Spinal cord (tissue), 10 donors: ENCODE results near the gene ZBTB24. TPM values are rescaled to one million over a fixed set of nuclear protein-coding genes. Genes with fewer than 3 reads are reported as not detected.

Source experiments
- DNase-seq, 6 donors: peaks; one replicate each; pipeline versions ENCODE4 v3.0.0 to v3.0.0-alpha.2; 2013 to 2015; ENCODE audit warnings: low spot score in 6 of 6, low read depth in 4 of 6
- H3K27ac ChIP-seq: one replicate; pipeline ENCODE4 v1.5.1; 2013; ENCODE audit warnings: low read depth, low read length, control low read depth
- H3K27me3 ChIP-seq: one replicate; pipeline ENCODE4 v1.6.1; 2013; ENCODE audit warnings: low read length; ENCODE audit not compliant: control insufficient read depth, insufficient read depth
- H3K36me3 ChIP-seq: one replicate; pipeline ENCODE4 v1.6.1; 2013; ENCODE audit warnings: low read length; ENCODE audit not compliant: control insufficient read depth, insufficient read depth
- H3K4me1 ChIP-seq: one replicate; pipeline ENCODE4 v1.6.1; 2013; ENCODE audit warnings: low read length; ENCODE audit not compliant: control insufficient read depth, insufficient read depth
- H3K4me3 ChIP-seq: one replicate; pipeline ENCODE4 v1.5.1; 2013; ENCODE audit warnings: low read depth, low read length, control low read depth
- H3K9me3 ChIP-seq: one replicate; pipeline ENCODE4 v1.6.1; 2013; ENCODE audit warnings: low read length; ENCODE audit not compliant: control insufficient read depth, insufficient read depth
- whole genome bisulfite sequencing: methylation state at CpG from one replicate; pipeline ENCODE4 v1.1.5; 2013; ENCODE audit warnings: missing lambda C conversion rate; ENCODE audit not compliant: insufficient coverage; 5-methylcytosine and 5-hydroxymethylcytosine counted together
- polyA plus RNA-seq, 2 donors: library from polyadenylated mRNA; unstranded; fragments of 120-200 nt; gene quantifications; one replicate each; pipeline ENCODE4 v1.2.1, GENCODE V29; 2013; ENCODE audit not compliant: insufficient read length in 2 of 2
- total RNA-seq, 2 donors: library from RNA; depleted of rRNA in 1 of 2; stranded (reverse); fragments of 120-200 nt in 1 of 2; fragments of >200 nt in 1 of 2; gene quantifications; one replicate each; pipeline versions ENCODE4 v1.2.3 to v1.2.4, GENCODE V29; 2013 to 2014
- donor health status: healthy.

ZBTB24 gene
- total and polyA plus RNA-seq, 4 donors: 6.5 to 10.7 (median 7.4) TPM

DNA sequence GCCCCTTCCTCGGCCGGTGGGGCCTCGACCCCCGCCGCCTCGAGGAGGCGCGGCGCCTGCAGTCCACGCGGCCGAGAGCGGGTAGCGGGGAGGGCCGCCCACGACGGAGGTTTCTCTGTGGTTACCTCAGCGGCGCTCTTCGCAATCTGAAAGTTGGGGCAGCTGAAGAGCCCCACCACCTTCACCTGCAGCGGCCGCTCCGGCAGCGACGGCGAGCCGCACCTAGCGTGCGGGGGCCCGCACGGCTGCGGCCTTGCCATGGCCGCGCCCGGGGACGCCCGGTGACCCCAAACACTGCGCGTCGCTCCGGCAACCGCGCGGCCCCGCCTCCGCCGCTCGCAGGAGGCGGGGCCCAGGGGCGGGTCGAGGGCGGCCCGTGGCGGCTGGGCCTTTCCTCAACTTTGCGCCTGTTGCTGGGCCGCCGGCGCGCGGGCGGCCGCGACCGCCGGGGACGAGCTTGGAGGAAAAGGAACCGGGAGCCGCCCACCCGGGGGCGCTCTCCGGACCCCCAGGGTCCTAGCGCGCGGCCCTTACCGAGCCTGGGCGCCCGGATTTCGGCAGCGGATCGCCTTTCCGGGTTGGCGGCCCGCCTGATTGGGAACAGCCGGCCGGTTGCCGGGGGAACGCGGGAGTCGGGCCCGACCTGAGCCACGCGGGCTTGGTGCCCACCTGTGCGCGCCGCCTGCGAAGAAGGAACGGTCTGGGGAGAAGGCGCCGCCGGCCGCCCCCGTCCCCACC is 42.5 kb downstream of the ZBTB24 start, which contains the start of the genes PPIL6 and SMPD2:
Gene PPIL6, minus strand, starts transcription at position 298 of the 738 bp plus-strand sequence. Its CDS starts 38 bp downstream, at position 260.
Gene SMPD2, plus strand, starts transcription at position 394 of the 738 bp plus-strand sequence. CDS start 398 bp downstream, outside the sequence.
- no peaks in the 10 kb centered on the region for H3K9me3 ChIP-seq
- H3K4me1 ChIP-seq: peaks cover 18% of the 10 kb centered on the region
- H3K27me3 ChIP-seq: no peaks in the 10 kb centered on the region
- peak in 5 of 6 donors; percentile 77 to 96 (median 86) for DNase-seq
- H3K27ac ChIP-seq: peak within 1 kb of the TSS; percentile 62
- peaks cover 27% of the 10 kb centered on the region for H3K36me3 ChIP-seq
- 0% methylated on average over 102 of the region's 102 CpGs for WGBS
- peak within 1 kb of the TSS; percentile 81 for H3K4me3 ChIP-seq

DNA sequence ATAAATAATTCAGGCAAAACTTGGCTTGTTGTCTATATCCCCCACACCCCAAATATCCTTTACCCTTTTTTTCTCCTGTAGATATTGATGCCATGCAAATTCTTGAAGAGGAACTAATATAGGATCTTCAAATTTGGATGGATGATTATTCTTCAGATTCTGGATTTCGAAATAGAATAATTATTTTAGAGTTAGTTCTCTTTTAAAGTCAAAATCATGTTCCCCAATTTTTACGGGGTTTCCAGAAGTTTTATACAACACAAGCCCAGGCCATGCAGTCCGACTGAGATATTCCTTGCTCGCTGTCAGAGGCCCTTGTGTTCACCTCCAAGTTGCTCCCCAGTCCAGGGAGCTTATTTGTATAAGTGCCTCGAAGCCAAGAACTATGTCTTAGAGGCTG is 47.0 kb downstream of the ZBTB24 start:
- no peaks in the 10 kb centered on the region for H3K9me3 ChIP-seq
- peaks cover 6% of the 10 kb centered on the region for H3K4me1 ChIP-seq
- H3K27me3 ChIP-seq: no peaks in the 10 kb centered on the region
- H3K36me3 ChIP-seq: no peaks in the 10 kb centered on the region
- H3K27ac ChIP-seq: no peak overlapping the region
- 80% methylated on average over 1 of the region's 5 CpGs for WGBS
- no peak for DNase-seq
- H3K4me3 ChIP-seq: no peak overlapping the region

GRCh38 chr6:109434456-109434855 is 48.6 kb downstream of the ZBTB24 start:
- Histone ChIP-seq H3K36me3 (no peaks in the 10 kb centered on the region), H3K9me3 (no peaks in the 10 kb centered on the region), H3K4me1 (peaks cover 3% of the 10 kb centered on the region), H3K27ac (no peak overlapping the region), H3K4me3 (no peak overlapping the region), H3K27me3 (no peaks in the 10 kb centered on the region)
- WGBS: no CpG with 5 or more reads among the region's 2 CpGs
- no peak for DNase-seq

DNA sequence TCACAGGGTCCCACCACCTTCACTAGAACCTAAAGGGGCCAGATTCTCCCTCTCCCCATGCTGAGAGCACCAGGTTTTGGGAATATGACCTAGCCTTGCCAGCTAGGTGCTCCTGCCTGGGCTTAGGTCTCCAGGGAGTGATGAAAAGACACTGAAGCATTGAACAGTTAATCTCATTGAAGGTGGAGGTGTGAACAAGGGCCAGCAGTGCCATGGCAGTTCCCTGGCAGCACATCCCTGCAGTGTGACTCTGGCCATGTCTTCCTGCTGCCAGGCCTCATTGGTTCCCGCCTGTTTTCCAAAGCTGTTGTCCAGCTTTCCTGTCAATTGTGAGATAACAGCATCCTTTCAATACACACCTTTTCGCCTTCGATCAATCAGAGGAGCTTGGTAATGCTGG is 53.5 kb downstream of the ZBTB24 start:
- 94% methylated on average over 3 of the region's 3 CpGs for WGBS
- Histone ChIP-seq H3K36me3 (no peaks in the 10 kb centered on the region), H3K9me3 (no peaks in the 10 kb centered on the region), H3K27ac (no peak overlapping the region), H3K27me3 (no peaks in the 10 kb centered on the region), H3K4me1 (no peaks in the 10 kb centered on the region), H3K4me3 (no peak overlapping the region)
- no peak for DNase-seq

GRCh38 chr6:109428889-109429477 is 54.0 kb downstream of the ZBTB24 start:
- H3K27ac ChIP-seq: no peak overlapping the region
- 62% methylated on average over 5 of the region's 7 CpGs for WGBS
- no peaks in the 10 kb centered on the region for H3K36me3 ChIP-seq
- no peak overlapping the region for H3K4me3 ChIP-seq
- H3K9me3 ChIP-seq: no peaks in the 10 kb centered on the region
- DNase-seq: peak in 1 of 6 donors; percentile 39
- no peaks in the 10 kb centered on the region for H3K4me1 ChIP-seq
- no peaks in the 10 kb centered on the region for H3K27me3 ChIP-seq

GRCh38 chr6:109424946-109425345 is 58.1 kb downstream of the ZBTB24 start:
- H3K36me3 ChIP-seq: no peaks in the 10 kb centered on the region
- H3K4me3 ChIP-seq: no peak overlapping the region
- no peak overlapping the region for H3K27ac ChIP-seq
- no peaks in the 10 kb centered on the region for H3K4me1 ChIP-seq
- H3K27me3 ChIP-seq: no peaks in the 10 kb centered on the region
- no peaks in the 10 kb centered on the region for H3K9me3 ChIP-seq
- no peak for DNase-seq
- no CpG with 5 or more reads among the region's 2 CpGs for WGBS

GRCh38 chr6:109421184-109421583 is 61.8 kb downstream of the ZBTB24 start:
- Histone ChIP-seq H3K27ac (no peak overlapping the region), H3K27me3 (no peaks in the 10 kb centered on the region), H3K4me1 (no peaks in the 10 kb centered on the region), H3K9me3 (no peaks in the 10 kb centered on the region), H3K36me3 (no peaks in the 10 kb centered on the region), H3K4me3 (no peak overlapping the region)
- DNase-seq: no peak
- WGBS: no CpG with 5 or more reads among the region's 1 CpG

GRCh38 chr6:109420751-109421150 is 62.3 kb downstream of the ZBTB24 start:
- no peaks in the 10 kb centered on the region for H3K9me3 ChIP-seq
- no peaks in the 10 kb centered on the region for H3K4me1 ChIP-seq
- 60% methylated on average over 1 of the region's 1 CpG for WGBS
- no peaks in the 10 kb centered on the region for H3K36me3 ChIP-seq
- no peak for DNase-seq
- no peak overlapping the region for H3K27ac ChIP-seq
- no peak overlapping the region for H3K4me3 ChIP-seq
- H3K27me3 ChIP-seq: no peaks in the 10 kb centered on the region

GRCh38 chr6:109417646-109418045 is 65.4 kb downstream of the ZBTB24 start:
- H3K27ac ChIP-seq: no peak overlapping the region
- H3K9me3 ChIP-seq: peaks cover 1% of the 10 kb centered on the region
- H3K4me1 ChIP-seq: no peaks in the 10 kb centered on the region
- DNase-seq: no peak
- H3K4me3 ChIP-seq: no peak overlapping the region
- no peaks in the 10 kb centered on the region for H3K27me3 ChIP-seq
- 85% methylated on average over 3 of the region's 4 CpGs for WGBS
- no peaks in the 10 kb centered on the region for H3K36me3 ChIP-seq
